ENCODE measurements around the gene LPCAT2. TPM values are rescaled to one million over a fixed set of nuclear protein-coding genes. Genes with fewer than 3 reads are reported as not detected.

LPCAT2 gene
- total and polyA plus RNA-seq, 2 experiments from 2014 or later = 7.8 to 23.8 TPM

GRCh38 chr16:55566432-55567175, 57.7 kb downstream of the LPCAT2 start, which contains the start of gene CAPNS2:
Gene CAPNS2, plus strand, starts transcription at chr16:55566684. Its CDS starts 73 bp downstream, at chr16:55566757.
- no peaks in the 10 kb centered on the region for H3K27me3 Mint-ChIP-seq (ENCODE audit: insufficient read depth, low read depth, poor library complexity)
- Histone ChIP-seq H3F3A (replicated peaks; ENCODE audit: low read depth) (no peaks in the 10 kb centered on the region), H3K4me2 (no peak within 1 kb of the TSS), H3K27me3 (ENCODE audit: insufficient read depth) (no peaks in the 10 kb centered on the region), H3K4me3 (no peak within 1 kb of the TSS), H3K27ac (ENCODE audit: low read depth) (no peak within 1 kb of the TSS), H3K79me2 (replicated peaks; ENCODE audit: insufficient read depth) (no peaks in the 10 kb centered on the region), H4K20me1 (replicated peaks; ENCODE audit: insufficient read depth) (no peaks in the 10 kb centered on the region), H3K36me3 (ENCODE audit: insufficient read depth) (no peaks in the 10 kb centered on the region), H3K9me2 (ENCODE audit: insufficient read depth) (no peaks in the 10 kb centered on the region), H3K4me1 (ENCODE audit: insufficient read depth) (no peaks in the 10 kb centered on the region), H2AFZ (no peak within 1 kb of the TSS)
- H3K27ac Mint-ChIP-seq = no peak within 1 kb of the TSS
- H3K9me3 Mint-ChIP-seq = no peaks in the 10 kb centered on the region
- ATAC-seq = no peak
- TF ChIP-seq, protein P1, sequence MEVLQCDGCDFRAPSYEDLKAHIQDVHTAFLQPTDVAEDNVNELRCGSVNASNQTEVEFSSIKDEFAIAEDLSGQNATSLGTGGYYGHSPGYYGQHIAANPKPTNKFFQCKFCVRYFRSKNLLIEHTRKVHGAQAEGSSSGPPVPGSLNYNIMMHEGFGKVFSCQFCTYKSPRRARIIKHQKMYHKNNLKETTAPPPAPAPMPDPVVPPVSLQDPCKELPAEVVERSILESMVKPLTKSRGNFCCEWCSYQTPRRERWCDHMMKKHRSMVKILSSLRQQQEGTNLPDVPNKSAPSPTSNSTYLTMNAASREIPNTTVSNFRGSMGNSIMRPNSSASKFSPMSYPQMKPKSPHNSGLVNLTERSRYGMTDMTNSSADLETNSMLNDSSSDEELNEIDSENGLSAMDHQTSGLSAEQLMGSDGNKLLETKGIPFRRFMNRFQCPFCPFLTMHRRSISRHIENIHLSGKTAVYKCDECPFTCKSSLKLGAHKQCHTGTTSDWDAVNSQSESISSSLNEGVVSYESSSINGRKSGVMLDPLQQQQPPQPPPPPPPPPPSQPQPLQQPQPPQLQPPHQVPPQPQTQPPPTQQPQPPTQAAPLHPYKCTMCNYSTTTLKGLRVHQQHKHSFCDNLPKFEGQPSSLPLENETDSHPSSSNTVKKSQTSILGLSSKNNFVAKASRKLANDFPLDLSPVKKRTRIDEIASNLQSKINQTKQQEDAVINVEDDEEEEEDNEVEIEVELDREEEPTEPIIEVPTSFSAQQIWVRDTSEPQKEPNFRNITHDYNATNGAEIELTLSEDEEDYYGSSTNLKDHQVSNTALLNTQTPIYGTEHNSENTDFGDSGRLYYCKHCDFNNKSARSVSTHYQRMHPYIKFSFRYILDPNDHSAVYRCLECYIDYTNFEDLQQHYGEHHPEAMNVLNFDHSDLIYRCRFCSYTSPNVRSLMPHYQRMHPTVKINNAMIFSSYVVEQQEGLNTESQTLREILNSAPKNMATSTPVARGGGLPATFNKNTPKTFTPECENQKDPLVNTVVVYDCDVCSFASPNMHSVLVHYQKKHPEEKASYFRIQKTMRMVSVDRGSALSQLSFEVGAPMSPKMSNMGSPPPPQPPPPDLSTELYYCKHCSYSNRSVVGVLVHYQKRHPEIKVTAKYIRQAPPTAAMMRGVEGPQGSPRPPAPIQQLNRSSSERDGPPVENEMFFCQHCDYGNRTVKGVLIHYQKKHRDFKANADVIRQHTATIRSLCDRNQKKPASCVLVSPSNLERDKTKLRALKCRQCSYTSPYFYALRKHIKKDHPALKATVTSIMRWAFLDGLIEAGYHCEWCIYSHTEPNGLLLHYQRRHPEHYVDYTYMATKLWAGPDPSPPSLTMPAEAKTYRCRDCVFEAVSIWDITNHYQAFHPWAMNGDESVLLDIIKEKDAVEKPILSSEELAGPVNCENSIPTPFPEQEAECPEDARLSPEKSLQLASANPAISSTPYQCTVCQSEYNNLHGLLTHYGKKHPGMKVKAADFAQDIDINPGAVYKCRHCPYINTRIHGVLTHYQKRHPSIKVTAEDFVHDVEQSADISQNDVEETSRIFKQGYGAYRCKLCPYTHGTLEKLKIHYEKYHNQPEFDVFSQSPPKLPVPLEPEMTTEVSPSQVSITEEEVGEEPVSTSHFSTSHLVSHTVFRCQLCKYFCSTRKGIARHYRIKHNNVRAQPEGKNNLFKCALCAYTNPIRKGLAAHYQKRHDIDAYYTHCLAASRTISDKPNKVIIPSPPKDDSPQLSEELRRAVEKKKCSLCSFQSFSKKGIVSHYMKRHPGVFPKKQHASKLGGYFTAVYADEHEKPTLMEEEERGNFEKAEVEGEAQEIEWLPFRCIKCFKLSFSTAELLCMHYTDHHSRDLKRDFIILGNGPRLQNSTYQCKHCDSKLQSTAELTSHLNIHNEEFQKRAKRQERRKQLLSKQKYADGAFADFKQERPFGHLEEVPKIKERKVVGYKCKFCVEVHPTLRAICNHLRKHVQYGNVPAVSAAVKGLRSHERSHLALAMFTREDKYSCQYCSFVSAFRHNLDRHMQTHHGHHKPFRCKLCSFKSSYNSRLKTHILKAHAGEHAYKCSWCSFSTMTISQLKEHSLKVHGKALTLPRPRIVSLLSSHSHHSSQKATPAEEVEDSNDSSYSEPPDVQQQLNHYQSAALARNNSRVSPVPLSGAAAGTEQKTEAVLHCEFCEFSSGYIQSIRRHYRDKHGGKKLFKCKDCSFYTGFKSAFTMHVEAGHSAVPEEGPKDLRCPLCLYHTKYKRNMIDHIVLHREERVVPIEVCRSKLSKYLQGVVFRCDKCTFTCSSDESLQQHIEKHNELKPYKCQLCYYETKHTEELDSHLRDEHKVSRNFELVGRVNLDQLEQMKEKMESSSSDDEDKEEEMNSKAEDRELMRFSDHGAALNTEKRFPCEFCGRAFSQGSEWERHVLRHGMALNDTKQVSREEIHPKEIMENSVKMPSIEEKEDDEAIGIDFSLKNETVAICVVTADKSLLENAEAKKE (CRISPR knock-in tag; IDR thresholded peaks at IDR 0.05) = no peak
- no peak for TF ChIP-seq POLR2AphosphoS5 (IDR thresholded peaks at IDR 0.05; ENCODE audit: low read depth)
- TF ChIP-seq CREB1 (CRISPR knock-in tag; IDR thresholded peaks at IDR 0.05; ENCODE audit: low read depth) = no peak
- TF ChIP-seq, protein P2, sequence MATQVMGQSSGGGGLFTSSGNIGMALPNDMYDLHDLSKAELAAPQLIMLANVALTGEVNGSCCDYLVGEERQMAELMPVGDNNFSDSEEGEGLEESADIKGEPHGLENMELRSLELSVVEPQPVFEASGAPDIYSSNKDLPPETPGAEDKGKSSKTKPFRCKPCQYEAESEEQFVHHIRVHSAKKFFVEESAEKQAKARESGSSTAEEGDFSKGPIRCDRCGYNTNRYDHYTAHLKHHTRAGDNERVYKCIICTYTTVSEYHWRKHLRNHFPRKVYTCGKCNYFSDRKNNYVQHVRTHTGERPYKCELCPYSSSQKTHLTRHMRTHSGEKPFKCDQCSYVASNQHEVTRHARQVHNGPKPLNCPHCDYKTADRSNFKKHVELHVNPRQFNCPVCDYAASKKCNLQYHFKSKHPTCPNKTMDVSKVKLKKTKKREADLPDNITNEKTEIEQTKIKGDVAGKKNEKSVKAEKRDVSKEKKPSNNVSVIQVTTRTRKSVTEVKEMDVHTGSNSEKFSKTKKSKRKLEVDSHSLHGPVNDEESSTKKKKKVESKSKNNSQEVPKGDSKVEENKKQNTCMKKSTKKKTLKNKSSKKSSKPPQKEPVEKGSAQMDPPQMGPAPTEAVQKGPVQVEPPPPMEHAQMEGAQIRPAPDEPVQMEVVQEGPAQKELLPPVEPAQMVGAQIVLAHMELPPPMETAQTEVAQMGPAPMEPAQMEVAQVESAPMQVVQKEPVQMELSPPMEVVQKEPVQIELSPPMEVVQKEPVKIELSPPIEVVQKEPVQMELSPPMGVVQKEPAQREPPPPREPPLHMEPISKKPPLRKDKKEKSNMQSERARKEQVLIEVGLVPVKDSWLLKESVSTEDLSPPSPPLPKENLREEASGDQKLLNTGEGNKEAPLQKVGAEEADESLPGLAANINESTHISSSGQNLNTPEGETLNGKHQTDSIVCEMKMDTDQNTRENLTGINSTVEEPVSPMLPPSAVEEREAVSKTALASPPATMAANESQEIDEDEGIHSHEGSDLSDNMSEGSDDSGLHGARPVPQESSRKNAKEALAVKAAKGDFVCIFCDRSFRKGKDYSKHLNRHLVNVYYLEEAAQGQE (IDR thresholded peaks at IDR 0.05; ENCODE audit: unreplicated experiment) = no peak
- TF ChIP-seq JUNB (IDR thresholded peaks at IDR 0.05; ENCODE audit: unreplicated experiment) = no peak
- no peak for TF ChIP-seq ZNF114 (CRISPR knock-in tag; IDR thresholded peaks at IDR 0.05)
- TF ChIP-seq STAT1 (IDR thresholded peaks at IDR 0.05; ENCODE audit: unreplicated experiment) = no peak
- no peak for TF ChIP-seq ZNF331 (CRISPR knock-in tag; IDR thresholded peaks at IDR 0.05; ENCODE audit: low read depth)
- no peak for TF ChIP-seq NANOG (IDR thresholded peaks at IDR 0.05; ENCODE audit: borderline replicate concordance)
- no peak for TF ChIP-seq EZH2phosphoT487 (IDR thresholded peaks at IDR 0.05; ENCODE audit: unreplicated experiment)
- TF ChIP-seq, protein P3, sequence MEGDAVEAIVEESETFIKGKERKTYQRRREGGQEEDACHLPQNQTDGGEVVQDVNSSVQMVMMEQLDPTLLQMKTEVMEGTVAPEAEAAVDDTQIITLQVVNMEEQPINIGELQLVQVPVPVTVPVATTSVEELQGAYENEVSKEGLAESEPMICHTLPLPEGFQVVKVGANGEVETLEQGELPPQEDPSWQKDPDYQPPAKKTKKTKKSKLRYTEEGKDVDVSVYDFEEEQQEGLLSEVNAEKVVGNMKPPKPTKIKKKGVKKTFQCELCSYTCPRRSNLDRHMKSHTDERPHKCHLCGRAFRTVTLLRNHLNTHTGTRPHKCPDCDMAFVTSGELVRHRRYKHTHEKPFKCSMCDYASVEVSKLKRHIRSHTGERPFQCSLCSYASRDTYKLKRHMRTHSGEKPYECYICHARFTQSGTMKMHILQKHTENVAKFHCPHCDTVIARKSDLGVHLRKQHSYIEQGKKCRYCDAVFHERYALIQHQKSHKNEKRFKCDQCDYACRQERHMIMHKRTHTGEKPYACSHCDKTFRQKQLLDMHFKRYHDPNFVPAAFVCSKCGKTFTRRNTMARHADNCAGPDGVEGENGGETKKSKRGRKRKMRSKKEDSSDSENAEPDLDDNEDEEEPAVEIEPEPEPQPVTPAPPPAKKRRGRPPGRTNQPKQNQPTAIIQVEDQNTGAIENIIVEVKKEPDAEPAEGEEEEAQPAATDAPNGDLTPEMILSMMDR (conservative IDR thresholded peaks at IDR 0.05; ENCODE audit: low read depth in 2 of 2) = no peak
- TF ChIP-seq EZH2 (IDR thresholded peaks at IDR 0.05; ENCODE audit: low read depth, unreplicated experiment) = no peak
- TF ChIP-seq, protein P4, sequence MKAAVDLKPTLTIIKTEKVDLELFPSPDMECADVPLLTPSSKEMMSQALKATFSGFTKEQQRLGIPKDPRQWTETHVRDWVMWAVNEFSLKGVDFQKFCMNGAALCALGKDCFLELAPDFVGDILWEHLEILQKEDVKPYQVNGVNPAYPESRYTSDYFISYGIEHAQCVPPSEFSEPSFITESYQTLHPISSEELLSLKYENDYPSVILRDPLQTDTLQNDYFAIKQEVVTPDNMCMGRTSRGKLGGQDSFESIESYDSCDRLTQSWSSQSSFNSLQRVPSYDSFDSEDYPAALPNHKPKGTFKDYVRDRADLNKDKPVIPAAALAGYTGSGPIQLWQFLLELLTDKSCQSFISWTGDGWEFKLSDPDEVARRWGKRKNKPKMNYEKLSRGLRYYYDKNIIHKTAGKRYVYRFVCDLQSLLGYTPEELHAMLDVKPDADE (IDR thresholded peaks at IDR 0.05) = no peak
- H3K36me3 Mint-ChIP-seq (ENCODE audit: low read depth) = no peaks in the 10 kb centered on the region
- no peak within 1 kb of the TSS for H3K4me3 Mint-ChIP-seq
- DNase-seq (ENCODE audit: low spot score) = no peak
- no peaks in the 10 kb centered on the region for H3K4me1 Mint-ChIP-seq
